Right lobe of liver (tissue), 4 donors: ENCODE results near the gene PLXNA4.

Source experiments
- CTCF ChIP-seq, 4 donors: fragments of 200-600 bp in 3 of 4; fragments of 450-650 bp in 1 of 4; IDR thresholded peaks; one replicate each; pipeline versions ENCODE4 v1.5.1 to v1.8.0; 2016 to 2022; ENCODE audit warnings: antibody characterized with exemption in 4 of 4, mild to moderate bottlenecking in 2 of 4
- POLR2A ChIP-seq: fragments of 450-650 bp; IDR thresholded peaks from one replicate; pipeline ENCODE4 v1.6.1; 2017; ENCODE audit warnings: antibody characterized with exemption, mild to moderate bottlenecking
- donor health status: DM: no; HTN: no; CAD: no.
- donor health status: DM: no; HTN: no; CAD: no.
- donor health status: DM: no; HTN: yes; CAD: no.

DNA sequence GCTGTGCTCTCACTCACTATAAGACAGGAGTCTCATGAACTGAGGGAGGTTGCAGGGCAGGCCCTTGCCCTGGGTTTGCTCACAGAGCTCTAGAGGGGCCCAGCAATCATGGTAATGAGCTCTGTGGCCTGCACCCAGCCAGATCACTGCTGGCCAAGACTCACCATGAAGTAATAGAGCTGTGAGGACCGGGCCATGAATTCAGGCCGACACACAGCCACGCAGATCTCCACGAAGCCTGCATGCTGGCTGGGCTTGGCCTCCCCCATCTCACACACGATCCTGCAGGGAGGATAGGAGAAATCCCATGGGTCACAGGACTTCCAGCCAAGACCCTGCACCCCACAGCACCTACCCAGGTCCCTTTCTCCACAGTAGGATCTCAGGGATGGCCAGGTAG, 382.4 kb downstream of the PLXNA4 start:
- TF ChIP-seq CTCF (IDR thresholded peaks at IDR 0.05) (no peak), POLR2A (no peak)
